Airway epithelial cell (primary cell): ENCODE results near the gene TPR. TPM values are rescaled to one million over a fixed set of nuclear protein-coding genes. Genes with fewer than 3 reads are reported as not detected.

Experiments
- total RNA-seq: library from RNA; depleted of rRNA; stranded (reverse); fragments of >200 nt; gene quantifications from 2 replicates; pipeline ENCODE4 v1.2.3, GENCODE V29; 2015

The TPR gene
- 45.6 and 55.2 TPM in 2 replicates for total RNA-seq

DNA sequence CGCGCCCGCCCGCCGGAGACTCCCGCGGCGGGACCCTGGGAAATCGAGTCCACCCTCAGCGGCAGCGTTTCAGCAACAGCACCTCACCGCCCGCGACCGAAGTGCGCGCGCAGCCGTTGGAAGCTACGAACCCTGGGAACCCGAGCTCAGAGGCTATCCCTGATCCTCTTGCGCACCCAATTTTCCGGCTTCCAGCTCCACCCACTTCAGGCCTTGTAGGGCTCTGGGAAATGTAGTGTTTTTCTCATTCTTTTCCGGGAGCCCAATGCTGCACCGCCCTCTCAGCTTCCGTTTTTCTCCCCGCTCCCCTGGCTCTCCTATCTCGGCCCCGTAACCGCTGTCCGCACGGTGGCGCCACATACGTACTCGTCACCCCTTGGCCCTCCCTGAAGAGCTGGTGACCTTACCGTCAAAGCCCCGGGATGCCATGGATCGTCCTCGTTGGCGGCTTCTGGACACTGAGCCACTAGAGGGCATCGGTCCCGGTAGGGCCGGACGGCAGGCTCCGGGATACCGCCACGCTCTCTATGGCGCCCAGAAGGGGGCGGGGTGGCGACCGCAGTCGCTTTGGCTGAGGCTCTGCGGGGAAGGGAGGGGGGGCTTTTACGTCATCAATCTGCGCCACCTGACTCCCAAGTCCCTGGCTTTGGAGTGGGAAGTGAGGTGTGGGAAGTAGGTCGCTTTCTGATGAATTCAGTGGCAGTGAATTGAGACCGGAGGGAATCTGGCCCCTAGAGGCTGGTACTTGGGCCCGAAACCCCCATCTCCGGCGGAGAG lies at the start of gene TPR, which contains the start of gene ODR4:
Gene TPR, minus strand, starts transcription at position 102 of the 777 bp plus-strand sequence. CDS start 225 bp downstream, outside the sequence.
Gene ODR4, plus strand, starts transcription at position 687 of the 777 bp plus-strand sequence. CDS start 3,948 bp downstream, outside the sequence.

GRCh38 chr1:186295980-186296379 lies 79.1 kb downstream of the TPR start, which contains the start of gene PRG4:
PRG4 (plus strand) TSS chr1:186296279.

Other genes starting within 250 kb of the TPR start
- not detected in 2 replicates for gene PRG4, start 79.0 kb downstream of the TPR start, total RNA-seq
- gene ODR4, start 585 bp upstream of the TPR start, total RNA-seq = 8.4 and 13.4 TPM in 2 replicates
- not detected in 2 replicates for gene PDC, start 85.9 kb upstream of the TPR start, total RNA-seq